Activated CD8-positive, alpha-beta memory T cell treated with anti-CD3 and anti-CD28 coated beads, Interleukin-2, amount 50 U/mL, for 24 hours (primary cell): Measurements from ENCODE around the gene PTPN13.
A peak's percentile ranks its signal among the peaks of the same experiment; 100 is the strongest.

Experiments used
- DNase-seq: peaks from one replicate; pipeline ENCODE4 v3.0.0-alpha.2; 2020; ENCODE audit errors: extremely low read depth

Gene PTPN13

GRCh38 chr4:86593688-86594558, at the start of gene PTPN13:
TSS of gene PTPN13 (plus strand) at chr4:86594315. CDS start at chr4:86635257, 40,942 bp downstream.
- peak; percentile 7 for DNase-seq

- no peak for DNase-seq
Measured at GRCh38 chr4:86547140-86547539, 47.0 kb upstream of the PTPN13 start.

- no peak for DNase-seq
Measured at GRCh38 chr4:86549163-86549788, 44.8 kb upstream of the PTPN13 start.

DNA sequence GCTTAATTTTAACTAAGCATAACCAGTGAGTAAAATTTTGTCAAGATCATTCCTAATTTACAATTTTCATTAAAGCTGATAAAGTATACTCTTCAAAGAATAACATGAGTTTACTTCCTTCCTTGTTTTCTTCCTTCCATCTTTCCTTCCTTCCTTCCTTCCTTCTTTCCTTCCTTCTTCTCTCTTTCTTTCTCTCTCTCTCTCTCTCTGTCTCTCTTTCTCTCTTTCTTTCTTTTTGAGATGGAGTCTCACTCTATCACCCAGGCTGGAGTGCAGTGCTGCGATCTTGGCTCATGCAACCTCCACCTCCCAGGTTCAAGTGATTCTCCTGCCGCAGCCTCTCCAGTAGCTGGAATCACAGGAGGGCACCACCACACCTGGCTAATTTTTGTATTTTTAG, 42.7 kb upstream of the PTPN13 start:
- DNase-seq: no peak

DNA sequence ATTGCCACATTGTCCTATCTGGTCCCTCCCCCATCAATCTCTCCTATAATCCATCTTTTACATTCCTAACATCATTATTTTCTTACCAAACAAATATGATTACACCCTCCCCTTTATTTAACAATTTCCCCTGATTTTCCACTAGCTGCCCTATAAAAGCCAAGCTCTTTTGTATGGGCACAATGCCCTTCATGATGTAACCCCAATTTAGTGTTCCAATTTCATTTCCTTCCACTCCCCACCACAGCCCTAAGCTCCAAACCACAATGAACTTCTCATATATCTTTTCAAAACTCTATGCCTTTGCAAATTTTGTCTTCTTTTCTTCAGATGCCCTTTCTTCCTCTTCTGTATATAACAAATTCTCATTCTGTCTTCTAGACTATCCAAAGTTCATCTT, 39.5 kb upstream of the PTPN13 start:
- no peak for DNase-seq

GRCh38 chr4:86556791-86557415, 37.2 kb upstream of the PTPN13 start:
- no peak for DNase-seq

- DNase-seq: no peak
Measured at GRCh38 chr4:86557526-86557925, 36.6 kb upstream of the PTPN13 start.

- DNase-seq: no peak
Measured at GRCh38 chr4:86558258-86558657, 35.9 kb upstream of the PTPN13 start.

GRCh38 chr4:86558797-86559196, 35.3 kb upstream of the PTPN13 start:
- DNase-seq: no peak

DNA sequence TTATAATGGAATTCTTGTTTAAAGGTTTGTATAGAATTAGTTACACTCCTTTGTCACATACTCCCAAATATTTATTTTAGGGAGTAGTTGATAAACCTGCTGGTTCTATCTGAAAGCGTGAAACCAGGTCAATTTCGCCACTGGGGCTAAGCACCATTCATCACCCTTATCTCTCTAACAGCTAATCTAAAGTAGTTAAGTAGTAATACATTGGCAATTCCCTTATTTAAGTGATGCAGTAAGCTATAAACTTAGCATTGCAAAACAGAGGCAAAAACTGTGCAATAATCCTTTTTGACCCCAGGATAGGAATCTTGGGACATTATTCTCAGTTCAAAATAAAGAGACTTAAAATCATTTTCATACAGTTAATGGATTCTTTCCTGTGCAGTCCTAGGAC, 33.7 kb upstream of the PTPN13 start:
- DNase-seq: no peak

GRCh38 chr4:86561256-86561655, 32.9 kb upstream of the PTPN13 start:
- DNase-seq: no peak

DNA sequence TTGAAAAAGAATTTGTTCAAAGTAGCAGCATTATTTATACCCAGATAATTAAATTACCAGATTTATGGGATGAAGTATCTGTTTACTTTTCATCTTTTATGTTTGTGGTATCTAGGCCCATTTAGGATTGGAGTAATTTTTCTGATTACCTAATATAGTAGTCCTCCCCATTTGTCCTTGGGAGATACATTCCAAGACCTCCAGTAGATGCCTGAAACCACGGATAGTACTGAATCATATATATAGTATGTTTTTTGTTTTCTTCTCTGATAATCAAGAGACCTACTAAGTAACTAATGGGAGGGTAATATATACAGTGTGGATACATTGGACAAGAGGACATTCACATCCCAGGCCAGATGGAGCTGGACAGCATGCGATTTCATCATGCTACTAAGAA, 30.7 kb upstream of the PTPN13 start:
- no peak for DNase-seq

DNA sequence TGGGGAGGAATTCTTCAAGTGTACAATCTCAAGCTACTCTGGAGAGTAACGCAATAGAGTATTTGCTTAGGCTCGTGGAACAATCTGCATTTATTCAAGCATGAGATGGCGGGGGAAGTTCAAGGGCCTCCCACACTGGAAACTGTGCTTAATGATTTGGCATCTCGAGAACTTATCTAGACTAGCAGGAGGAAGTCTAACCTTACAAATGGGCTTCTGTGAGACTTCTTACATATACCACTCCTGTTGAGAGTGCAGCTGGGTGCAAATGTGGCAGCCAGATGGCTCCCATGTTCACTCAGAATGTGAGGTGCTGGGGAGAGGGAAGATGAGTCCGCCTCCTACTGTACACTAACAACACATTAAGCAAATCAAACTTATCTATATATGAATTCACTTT, 29.3 kb upstream of the PTPN13 start:
- no peak for DNase-seq

GRCh38 chr4:86565651-86566050, 28.5 kb upstream of the PTPN13 start:
- DNase-seq: no peak

- no peak for DNase-seq
Measured at GRCh38 chr4:86569103-86569870, 24.8 kb upstream of the PTPN13 start.

DNA sequence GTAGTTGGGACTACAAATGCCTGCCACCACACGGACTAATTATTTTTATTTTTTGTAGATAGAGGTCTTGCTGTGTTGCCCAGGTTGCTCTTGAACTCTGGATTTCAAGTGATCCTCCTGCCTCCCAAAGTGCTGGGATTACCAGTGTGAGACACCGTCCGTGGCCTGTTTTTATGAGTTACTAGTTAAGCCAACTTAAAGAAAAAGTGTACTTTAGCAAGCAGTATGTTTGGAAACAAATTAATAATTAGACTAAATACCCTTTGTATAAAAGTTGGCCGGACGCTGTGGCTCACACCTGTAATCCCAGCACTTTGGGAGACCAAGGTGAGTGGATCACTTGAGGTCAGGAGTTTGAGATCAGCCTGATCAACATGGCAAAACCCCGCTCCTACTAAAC, 14.2 kb upstream of the PTPN13 start:
- no peak for DNase-seq

- no peak for DNase-seq
Measured at GRCh38 chr4:86582410-86582809, 11.7 kb upstream of the PTPN13 start.

DNA sequence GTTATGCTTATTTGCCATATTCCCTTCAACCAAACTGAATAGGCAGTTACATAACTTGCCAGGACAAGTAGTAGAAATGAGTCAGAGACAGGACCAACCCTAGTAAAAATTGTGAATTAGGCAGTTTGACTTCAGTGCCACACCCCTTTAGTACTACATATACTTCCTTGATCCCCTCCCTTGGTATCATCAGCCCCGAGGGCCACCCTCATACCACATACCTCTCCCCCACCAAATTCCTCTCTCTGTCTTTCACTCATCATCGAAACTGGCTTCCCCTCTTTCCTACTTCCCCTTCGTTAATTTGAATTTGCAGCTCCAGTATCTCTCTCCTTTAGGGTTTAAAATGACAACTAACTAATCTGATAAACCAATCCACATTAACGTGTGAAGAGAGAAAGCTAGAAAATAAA, 7.9 kb upstream of the PTPN13 start:
- DNase-seq: no peak

GRCh38 chr4:86586626-86587380, 7.3 kb upstream of the PTPN13 start:
- DNase-seq: no peak

GRCh38 chr4:86587381-86588140, 6.6 kb upstream of the PTPN13 start:
- no peak for DNase-seq
